Fibroblast of pulmonary artery (primary cell): ENCODE results near the gene FMN2.

Experiments
- DNase-seq: peaks from one replicate; pipeline ENCODE4 v3.0.0-alpha.2; 2010; ENCODE audit warnings: low read depth
- H3K4me3 ChIP-seq: replicated peaks from 2 replicates; pipeline ENCODE4 v1.5.1; 2011; ENCODE audit warnings: low read depth, mild to moderate bottlenecking, control low read depth, low read length, moderate library complexity
- TF ChIP-seq, protein P1 (sequence below): IDR thresholded peaks from 2 replicates; pipeline ENCODE4 v1.5.1; 2011; ENCODE audit warnings: mild to moderate bottlenecking, control low read depth, low read length, inconsistent platforms; ENCODE audit errors: missing control alignments

Gene FMN2

DNA sequence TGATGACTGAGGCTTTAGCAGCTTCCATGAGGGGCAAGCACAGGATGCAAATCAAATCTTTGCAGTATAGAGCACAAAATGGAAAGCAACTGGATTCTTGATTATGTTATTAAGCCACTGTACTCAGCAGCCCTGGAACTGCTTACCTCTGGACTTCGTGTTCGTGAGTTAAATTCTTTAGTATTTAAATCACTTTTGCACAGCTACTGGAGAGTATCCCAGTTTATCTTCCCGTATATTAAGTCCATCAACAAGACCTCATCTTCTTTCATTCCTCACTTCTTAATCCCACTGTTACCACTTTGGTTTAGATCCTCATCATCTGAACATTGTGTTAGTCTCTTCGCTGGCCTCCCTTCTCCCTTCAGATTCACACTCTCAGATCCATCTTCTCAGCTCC, 411.4 kb downstream of the FMN2 start:
- H3K4me3 ChIP-seq: no peak overlapping the region
- DNase-seq: no peak
- TF ChIP-seq, protein P1, sequence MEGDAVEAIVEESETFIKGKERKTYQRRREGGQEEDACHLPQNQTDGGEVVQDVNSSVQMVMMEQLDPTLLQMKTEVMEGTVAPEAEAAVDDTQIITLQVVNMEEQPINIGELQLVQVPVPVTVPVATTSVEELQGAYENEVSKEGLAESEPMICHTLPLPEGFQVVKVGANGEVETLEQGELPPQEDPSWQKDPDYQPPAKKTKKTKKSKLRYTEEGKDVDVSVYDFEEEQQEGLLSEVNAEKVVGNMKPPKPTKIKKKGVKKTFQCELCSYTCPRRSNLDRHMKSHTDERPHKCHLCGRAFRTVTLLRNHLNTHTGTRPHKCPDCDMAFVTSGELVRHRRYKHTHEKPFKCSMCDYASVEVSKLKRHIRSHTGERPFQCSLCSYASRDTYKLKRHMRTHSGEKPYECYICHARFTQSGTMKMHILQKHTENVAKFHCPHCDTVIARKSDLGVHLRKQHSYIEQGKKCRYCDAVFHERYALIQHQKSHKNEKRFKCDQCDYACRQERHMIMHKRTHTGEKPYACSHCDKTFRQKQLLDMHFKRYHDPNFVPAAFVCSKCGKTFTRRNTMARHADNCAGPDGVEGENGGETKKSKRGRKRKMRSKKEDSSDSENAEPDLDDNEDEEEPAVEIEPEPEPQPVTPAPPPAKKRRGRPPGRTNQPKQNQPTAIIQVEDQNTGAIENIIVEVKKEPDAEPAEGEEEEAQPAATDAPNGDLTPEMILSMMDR: no peak

- no peak overlapping the region for H3K4me3 ChIP-seq
- TF ChIP-seq, protein P1: no peak
- DNase-seq: no peak
These were observed 411.9 kb downstream of the FMN2 start for GRCh38 chr1:240503558-240503957.

GRCh38 chr1:240506176-240506575, 414.5 kb downstream of the FMN2 start:
- TF ChIP-seq, protein P1: no peak
- no peak overlapping the region for H3K4me3 ChIP-seq
- DNase-seq: no peak

- TF ChIP-seq, protein P1: no peak
- no peak for DNase-seq
- no peak overlapping the region for H3K4me3 ChIP-seq
These were observed 416.5 kb downstream of the FMN2 start for GRCh38 chr1:240508201-240508600.

DNA sequence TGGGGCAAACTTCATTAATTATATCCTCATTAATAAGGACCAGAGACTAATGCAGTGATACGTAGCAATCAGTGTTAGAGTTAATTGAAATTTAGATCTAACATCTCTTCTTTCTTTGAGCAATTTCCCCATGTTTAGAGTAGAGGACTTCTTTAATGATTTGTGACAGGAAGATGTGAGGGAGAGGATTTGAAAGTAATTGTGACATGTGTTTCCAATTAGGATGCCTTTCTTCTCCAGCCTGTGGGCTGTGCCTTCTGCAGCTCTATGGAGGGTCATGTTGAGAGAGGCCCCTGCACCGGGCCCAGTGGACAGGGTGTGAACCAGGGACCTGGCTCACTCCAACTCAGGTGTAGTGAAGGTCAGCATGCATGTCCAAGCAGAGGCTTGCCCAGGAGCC, 417.3 kb downstream of the FMN2 start:
- TF ChIP-seq, protein P1: no peak
- H3K4me3 ChIP-seq: no peak overlapping the region
- no peak for DNase-seq

DNA sequence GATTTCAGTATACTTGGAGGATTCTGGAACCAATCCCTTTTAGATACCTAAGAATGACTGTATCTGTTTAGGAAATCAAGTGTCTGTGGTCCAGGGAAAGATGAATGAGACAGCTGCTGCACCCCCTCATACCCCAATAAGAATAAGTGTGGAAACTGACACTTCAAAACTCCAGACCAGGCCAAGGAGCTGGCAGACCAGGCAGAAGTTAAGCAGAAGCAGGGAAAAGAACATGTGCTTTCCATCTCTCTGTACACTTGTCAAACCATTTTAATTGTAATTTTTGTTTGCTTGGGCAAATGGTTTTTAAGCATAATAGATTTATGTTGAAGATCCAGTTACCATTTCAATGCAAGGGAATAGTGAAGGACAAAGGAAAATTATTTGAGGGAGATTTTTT, 420.1 kb downstream of the FMN2 start:
- H3K4me3 ChIP-seq: no peak overlapping the region
- no peak for DNase-seq
- TF ChIP-seq, protein P1: no peak

DNA sequence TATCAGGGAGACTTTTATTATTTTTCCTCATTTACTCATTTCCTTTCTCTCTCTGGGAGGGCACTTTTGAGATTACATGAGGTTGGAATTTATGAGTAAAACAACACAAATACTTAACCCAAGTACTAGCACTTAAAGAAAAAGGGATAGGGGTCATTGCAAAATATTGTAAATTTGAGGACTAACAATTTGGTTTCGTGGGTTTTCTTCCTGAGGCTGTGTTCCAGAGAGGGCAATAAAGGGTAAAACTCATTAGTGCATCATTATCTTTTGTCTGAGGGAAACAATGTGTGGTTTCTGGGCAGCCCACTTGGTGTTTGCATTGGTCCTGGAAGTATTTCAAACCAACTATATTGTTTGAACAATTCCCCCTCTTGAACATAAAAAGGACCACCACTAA, 423.8 kb downstream of the FMN2 start:
- DNase-seq: peak; percentile 23
- H3K4me3 ChIP-seq: no peak overlapping the region
- TF ChIP-seq, protein P1: no peak
